TTC549 (cell line): ENCODE data around the gene HAP1.
"Not testable (repeated sequence)": the region's sequence is repeated elsewhere in the genome, so short reads cannot be mapped to it uniquely, and the experiment has no call there.

ENCODE experiments used
- FAIRE-seq: peaks from 2 replicates; lab custom pipeline; 2012; peaks lifted over from hg19 to GRCh38; lab: Jason Lieb, UNC

HAP1 gene

GRCh38 chr17:41689497-41690299 is 44.7 kb downstream of the HAP1 start:
- FAIRE-seq: no peak

DNA sequence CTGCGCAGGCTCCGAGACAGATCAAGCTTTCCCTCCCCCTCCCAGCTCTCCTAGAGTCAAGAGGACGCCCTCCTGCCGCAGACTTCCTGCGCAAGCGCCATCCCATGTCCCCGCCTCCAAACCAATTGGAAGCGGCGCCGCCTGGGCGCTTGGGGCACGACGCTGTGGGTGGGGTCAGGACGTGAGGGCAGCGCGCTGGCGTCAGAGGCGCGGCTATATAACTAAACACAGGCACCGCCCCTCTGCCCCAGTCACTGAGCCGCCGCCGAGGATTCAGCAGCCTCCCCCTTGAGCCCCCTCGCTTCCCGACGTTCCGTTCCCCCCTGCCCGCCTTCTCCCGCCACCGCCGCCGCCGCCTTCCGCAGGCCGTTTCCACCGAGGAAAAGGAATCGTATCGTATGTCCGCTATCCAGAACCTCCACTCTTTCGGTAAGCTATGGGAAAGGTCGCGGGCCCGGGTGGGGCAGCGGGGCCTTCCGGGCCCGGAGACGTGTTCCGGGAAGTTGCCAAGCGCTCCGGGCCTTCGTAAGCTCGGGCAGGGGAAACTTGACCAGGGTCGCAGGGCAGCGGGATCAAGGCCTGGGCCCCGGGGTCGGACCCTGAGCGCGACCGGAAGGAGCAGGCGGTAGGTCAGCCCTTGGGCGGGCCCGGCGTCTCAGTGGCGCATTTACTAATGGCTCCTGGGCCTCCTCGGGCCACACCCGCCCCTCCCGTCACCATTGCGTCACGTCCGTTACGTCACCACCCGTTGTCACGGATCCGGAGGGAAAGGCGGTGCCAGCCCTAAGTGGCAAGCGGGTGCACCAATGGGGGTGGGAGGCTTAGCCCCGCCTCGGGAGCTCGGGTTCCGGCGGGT is 45.6 kb downstream of the HAP1 start, which contains the start of gene EIF1:
EIF1 (plus strand) TSS at position 245 of the 856 bp plus-strand sequence; CDS start at position 399, 154 bp downstream.
- peak; percentile 85 for FAIRE-seq

DNA sequence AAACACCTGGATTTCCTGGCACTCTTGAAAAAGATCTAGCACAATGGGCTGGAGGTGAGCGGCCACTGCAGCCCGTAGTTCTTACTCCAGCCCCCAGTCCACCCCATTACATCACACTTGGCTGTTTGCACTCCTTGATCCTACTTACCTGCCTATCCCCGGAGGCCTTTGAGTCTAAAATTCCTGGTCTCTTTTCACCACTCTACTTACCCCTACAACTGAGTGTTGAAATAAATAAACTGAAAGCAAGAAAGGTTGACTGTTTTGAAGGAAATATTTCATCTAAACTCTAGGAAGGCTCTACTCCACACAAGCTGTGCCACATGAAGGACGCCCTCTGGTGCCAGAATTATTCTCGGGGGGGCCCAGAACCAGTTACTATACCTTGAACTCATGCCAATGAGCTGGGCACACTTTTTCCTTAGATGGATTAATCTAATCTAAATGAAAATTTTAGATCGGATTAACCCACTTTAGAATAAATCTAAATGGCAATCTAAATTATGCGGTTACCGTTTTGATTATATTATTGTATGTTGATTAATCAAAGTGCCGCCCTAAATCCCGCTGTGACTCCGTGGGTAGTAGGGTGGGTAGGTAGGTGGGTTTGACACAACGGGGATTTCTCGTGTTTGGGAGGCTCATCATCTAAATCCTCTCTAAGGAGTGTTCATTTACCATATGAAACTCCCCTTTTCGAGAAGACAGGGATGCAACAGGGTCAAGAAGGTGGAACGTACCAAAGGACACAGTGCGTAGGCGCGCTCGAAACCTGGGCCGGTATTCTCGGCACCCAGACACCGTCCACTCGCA is 46.4 kb downstream of the HAP1 start:
- FAIRE-seq: no peak

DNA sequence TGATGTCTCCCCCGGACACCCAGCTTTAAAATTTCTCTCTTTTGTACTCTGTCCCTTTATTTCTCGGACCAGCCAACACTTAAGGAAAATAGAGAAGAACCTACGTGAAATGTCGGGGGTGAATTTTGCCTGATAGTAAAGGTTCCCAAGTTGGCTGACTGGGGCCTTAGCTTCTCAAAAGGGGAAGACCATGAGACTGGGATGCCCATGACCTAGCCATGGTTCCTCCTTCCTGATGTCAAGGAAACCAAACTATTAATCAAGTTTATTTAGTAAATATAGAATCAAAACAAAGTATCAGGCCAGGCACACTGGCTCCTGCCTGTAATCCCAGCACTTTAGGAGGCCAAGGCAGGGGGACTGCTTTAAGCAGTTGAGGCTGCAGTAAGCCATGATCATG is 48.2 kb downstream of the HAP1 start:
- FAIRE-seq: no peak

- not testable (repeated sequence) for FAIRE-seq
These were observed 48.7 kb downstream of the HAP1 start for GRCh38 chr17:41685753-41686152.

DNA sequence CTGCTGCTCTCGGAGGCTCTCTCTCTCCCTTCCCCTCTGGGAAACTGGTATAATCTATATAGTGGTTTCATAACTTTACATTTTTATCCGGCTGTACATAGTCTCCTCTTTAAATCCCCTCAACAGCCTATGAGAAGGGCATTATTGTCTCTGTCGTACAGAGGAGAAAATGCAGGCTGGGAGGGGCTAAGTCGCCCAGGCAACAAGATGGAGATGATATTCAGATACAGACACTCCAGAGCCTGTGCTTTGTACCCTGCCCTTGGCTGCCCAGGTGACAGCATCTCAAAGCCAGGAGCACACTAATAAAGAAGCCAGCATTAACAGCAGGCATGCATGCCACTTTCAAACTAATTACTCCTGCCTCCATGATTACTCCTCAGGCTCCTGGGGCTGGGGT is 50.4 kb downstream of the HAP1 start:
- no peak for FAIRE-seq

GRCh38 chr17:41683441-41684007 is 50.9 kb downstream of the HAP1 start:
- no peak for FAIRE-seq

DNA sequence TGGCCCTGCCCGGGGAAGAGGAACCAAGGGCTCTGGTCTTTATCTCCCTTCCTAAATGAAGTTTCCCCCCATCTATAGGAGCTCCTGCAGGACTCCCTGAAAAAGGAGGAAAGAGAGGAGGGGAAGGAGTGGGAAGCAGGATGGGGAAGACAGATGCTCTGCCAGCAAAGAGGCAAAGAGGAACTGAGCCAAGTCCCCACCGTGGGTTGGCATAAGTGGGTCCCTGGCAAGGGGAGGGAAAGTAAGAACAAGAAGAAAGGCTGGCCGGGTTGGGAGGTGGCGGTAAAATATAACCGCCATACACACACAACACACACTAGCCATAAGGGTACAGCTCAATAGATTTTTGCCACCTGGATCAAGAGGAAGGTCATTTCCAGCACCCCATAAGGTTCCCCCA is 51.8 kb downstream of the HAP1 start:
- FAIRE-seq: no peak

- no peak for FAIRE-seq
These were observed 52.7 kb downstream of the HAP1 start for GRCh38 chr17:41681776-41682175.

- no peak for FAIRE-seq
These were observed 53.9 kb downstream of the HAP1 start for GRCh38 chr17:41680426-41681040.

DNA sequence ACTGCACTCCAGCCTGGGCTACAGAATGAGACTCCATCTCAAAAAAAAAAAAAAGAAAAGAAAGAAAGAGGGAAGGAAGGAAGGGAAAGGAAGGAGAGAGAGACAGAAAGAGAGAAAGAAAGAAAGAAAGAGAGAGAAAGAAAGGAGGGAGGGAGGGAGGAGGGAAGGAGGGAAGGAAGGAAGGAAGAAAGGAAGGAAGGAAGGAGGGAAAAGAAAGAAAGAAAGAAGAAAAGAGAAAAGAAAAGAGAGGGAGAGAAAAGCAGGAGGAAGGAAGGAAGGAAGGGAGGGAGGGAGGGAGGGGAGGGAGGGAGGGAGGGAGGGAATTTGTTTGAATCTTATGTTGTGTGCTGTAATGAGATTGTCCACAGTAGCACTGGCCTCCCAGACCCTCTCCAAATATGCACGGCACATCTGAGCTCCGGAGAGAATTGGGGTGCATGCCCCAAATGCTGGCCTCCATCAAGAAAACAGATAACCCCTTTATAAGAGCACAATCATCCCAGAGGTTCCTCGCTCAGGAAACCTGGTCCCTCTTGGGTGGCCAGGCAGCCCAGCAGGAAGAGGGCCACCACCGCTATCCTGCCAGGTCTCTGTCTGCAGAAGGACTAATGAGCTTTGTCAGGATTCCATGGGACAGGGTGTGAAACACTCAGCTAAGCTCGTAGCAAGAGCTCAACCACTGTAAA is 54.6 kb downstream of the HAP1 start:
- no peak for FAIRE-seq

- no peak for FAIRE-seq
These were observed 55.3 kb downstream of the HAP1 start for GRCh38 chr17:41678907-41679739.

DNA sequence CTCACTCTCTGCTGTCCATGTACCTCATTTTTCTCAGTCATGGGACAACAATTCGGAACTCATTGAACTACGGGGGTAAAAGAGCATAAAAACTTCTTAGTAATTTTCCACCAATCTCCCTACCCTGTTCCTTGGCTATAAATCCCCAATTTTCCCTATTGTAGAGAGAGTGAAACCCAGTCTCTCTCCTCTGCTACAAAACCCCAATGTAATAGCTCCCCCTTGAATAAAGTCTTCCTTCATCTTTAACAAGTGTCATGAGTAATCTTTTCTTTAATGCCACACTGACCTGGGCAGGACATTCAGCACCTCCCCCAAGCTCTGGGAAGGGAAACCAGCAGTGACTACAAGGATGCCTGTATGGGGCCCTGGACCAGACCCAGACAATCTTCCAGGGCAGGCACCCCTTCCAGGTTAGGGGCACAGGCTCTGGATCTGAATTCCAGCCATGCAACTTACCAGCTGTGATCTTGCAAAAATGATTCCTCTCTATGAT is 56.0 kb downstream of the HAP1 start:
- FAIRE-seq: no peak

DNA sequence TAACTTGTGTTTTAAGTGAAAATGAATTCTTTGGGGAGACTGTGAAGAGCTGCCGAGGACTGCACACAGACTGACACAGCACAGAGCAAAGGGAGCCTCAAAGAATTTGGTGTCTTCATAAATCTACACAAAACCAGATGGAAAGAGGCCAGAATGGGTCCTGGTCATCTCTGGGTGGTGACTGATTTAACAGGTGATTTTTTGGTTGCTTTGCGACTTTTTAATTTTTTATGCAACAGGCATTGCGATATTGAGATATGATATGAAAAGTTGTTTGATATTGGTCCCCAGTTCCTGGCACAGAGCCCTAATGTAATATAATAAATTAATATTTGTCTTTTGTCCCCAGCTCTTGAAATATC is 58.4 kb downstream of the HAP1 start:
- FAIRE-seq: no peak

GRCh38 chr17:41675157-41676057 is 59.0 kb downstream of the HAP1 start:
- FAIRE-seq: not testable (repeated sequence)
